Cardiac muscle cell (in vitro differentiated cells and primary cell): ENCODE measurements around the gene KBTBD2. TPM values are rescaled to one million over a fixed set of nuclear protein-coding genes. Genes with fewer than 3 reads are reported as not detected.
"Not testable (repeated sequence)": the region's sequence is repeated elsewhere in the genome, so short reads cannot be mapped to it uniquely, and the experiment has no call there.

ENCODE experiments used
- DNase-seq, 2 donors: peaks; one replicate each; pipeline versions ENCODE4 v3.0.0 to v3.0.0-alpha.2; 2010 to 2017; ENCODE audit warnings: low read depth in 1 of 2, low spot score in 1 of 2
- H3K27ac ChIP-seq: fragments of 200-600 bp; sonication (generic); 2 replicates; pipeline ENCODE4 v1.5.1; 2016
- H3K27me3 ChIP-seq: fragments of 200-600 bp; sonication (generic); 2 replicates; pipeline ENCODE4 v1.6.0; 2016; ENCODE audit warnings: control low read depth
- H3K36me3 ChIP-seq: fragments of 200-600 bp; sonication (generic); 2 replicates; pipeline ENCODE4 v1.5.1; 2016; ENCODE audit warnings: control low read depth
- H3K4me1 ChIP-seq: fragments of 200-600 bp; sonication (generic); 2 replicates; pipeline ENCODE4 v1.8.1; 2017; ENCODE audit warnings: low read depth, mild to moderate bottlenecking, mixed run types
- H3K4me3 ChIP-seq: fragments of 200-600 bp; sonication (generic); 2 replicates; pipeline ENCODE4 v1.5.1; 2016; ENCODE audit warnings: mild to moderate bottlenecking
- H3K9me3 ChIP-seq: fragments of 200-600 bp; sonication (generic); 2 replicates; pipeline ENCODE4 v1.5.1; 2017; ENCODE audit warnings: low read depth, mild to moderate bottlenecking, control low read depth
- polyA plus RNA-seq: library from polyadenylated mRNA; unstranded; fragments of >200 nt; fragmentation: Nextera tagmentation; extraction: Ambion mirVana; gene quantifications from 2 replicates; pipeline ENCODE4 v1.2.1, GENCODE V29; 2016
- total RNA-seq: library from RNA; depleted of rRNA; stranded (reverse); fragments of >200 nt; gene quantifications from 2 replicates; pipeline ENCODE4 v1.2.3, GENCODE V29; 2016

Gene KBTBD2
- total and polyA plus RNA-seq, 2 experiments from 2014 or later: 35.4 to 41.6 TPM

DNA sequence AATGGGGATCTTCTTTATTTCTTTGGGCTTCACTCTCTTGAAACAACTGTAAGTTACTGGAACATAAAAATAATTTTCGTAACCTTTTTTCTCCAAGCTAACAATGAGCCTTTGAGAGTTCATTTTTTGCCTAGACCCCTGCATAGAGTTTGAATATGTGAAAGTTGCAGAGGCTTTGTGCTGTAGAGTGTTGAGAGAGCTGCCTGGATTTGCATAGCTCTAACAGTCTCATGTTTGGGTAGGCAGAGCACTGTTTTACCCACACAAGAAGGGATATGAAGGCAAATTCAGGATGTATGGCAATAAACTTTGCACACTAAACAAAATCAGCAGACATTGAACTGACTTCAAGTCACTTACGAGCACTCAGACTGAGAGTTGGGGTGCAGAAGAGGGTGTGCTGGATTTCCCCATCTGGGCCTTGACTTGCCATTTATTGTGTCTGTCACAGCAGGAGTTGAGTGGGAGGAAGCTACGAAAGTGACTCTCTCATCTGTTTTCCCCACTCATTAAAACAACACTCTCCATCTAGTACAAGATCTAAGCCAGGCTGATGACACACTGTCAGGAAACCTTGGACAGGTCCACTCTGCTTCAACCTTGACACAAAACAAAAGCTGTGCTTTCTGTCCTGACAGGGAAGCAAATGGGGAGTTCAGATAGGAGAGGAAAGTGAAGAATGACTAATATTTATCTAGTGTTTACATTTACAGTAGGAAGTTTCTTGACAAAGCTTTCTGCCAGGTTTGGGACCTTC is 62.4 kb downstream of the KBTBD2 start:
- not testable (repeated sequence) for DNase-seq, H3K27me3 ChIP-seq, H3K36me3 ChIP-seq, H3K4me3 ChIP-seq, H3K27ac ChIP-seq, H3K9me3 ChIP-seq, H3K4me1 ChIP-seq

Other genes starting within 250 kb of the KBTBD2 start
- 81.6 and 123 TPM in 2 replicates for gene FKBP9, start 65.7 kb upstream of the KBTBD2 start, total RNA-seq
- 58.0 and 102 TPM in 2 replicates for gene FKBP9, start 65.7 kb upstream of the KBTBD2 start, polyA plus RNA-seq
- 23.7 and 26.9 TPM in 2 replicates for gene NT5C3A, start 171.0 kb upstream of the KBTBD2 start, total RNA-seq
- 37.6 and 42.6 TPM in 2 replicates for gene NT5C3A, start 171.0 kb upstream of the KBTBD2 start, polyA plus RNA-seq
- 27.4 and 28.4 TPM in 2 replicates for gene RP9, start 217.6 kb upstream of the KBTBD2 start, total RNA-seq
- gene RP9, start 217.6 kb upstream of the KBTBD2 start, polyA plus RNA-seq: 35.3 and 43.2 TPM in 2 replicates
- 11.8 and 13.2 TPM in 2 replicates for gene BBS9, start 237.8 kb upstream of the KBTBD2 start, total RNA-seq
- gene BBS9, start 237.8 kb upstream of the KBTBD2 start, polyA plus RNA-seq: 9.8 and 16.0 TPM in 2 replicates